Measurements from ENCODE around the gene HEPN1. TPM values are rescaled to one million over a fixed set of nuclear protein-coding genes. Genes with fewer than 3 reads are reported as not detected.
"Not testable (repeated sequence)": the region's sequence is repeated elsewhere in the genome, so short reads cannot be mapped to it uniquely, and the experiment has no call there.

HEPN1 gene
- total RNA-seq, 2 experiments from 2014 or later, result not detected

- Mint-ChIP-seq H3K27ac (no peak overlapping the region), H3K9me3 (no peaks in the 10 kb centered on the region), H3K36me3 (no peaks in the 10 kb centered on the region), H3K4me3 (no peak overlapping the region), H3K4me1 (peaks cover 2% of the 10 kb centered on the region), H3K27me3 (no peaks in the 10 kb centered on the region)
- DNase-seq, result no peak
These were observed 36.0 kb downstream of the HEPN1 start for GRCh38 chr11:124955035-124955434.

GRCh38 chr11:124961972-124962609, 43.0 kb downstream of the HEPN1 start:
- Mint-ChIP-seq H3K27me3 (no peaks in the 10 kb centered on the region), H3K36me3 (peaks cover 13% of the 10 kb centered on the region), H3K4me1 (no peaks in the 10 kb centered on the region), H3K27ac (no peak overlapping the region), H3K4me3 (no peak overlapping the region), H3K9me3 (no peaks in the 10 kb centered on the region)
- DNase-seq, result no peak

GRCh38 chr11:124968197-124968596, 49.1 kb downstream of the HEPN1 start:
- not testable (repeated sequence) for H3K27ac Mint-ChIP-seq, H3K4me1 Mint-ChIP-seq, H3K27me3 Mint-ChIP-seq, H3K9me3 Mint-ChIP-seq, H3K4me3 Mint-ChIP-seq, DNase-seq
- peaks cover 17% of the 10 kb centered on the region for H3K36me3 Mint-ChIP-seq

Other genes starting within 250 kb of the HEPN1 start
- 1 to 10 TPM; 4.5 to 6.9 TPM for gene SIAE, start 245.5 kb upstream of the HEPN1 start, total RNA-seq
- 1 to 10 TPM; 3.4 to 4.7 TPM for gene SPA17, start 245.3 kb upstream of the HEPN1 start, total RNA-seq
- gene NRGN, start 179.3 kb upstream of the HEPN1 start, total RNA-seq, result 1 to 10 TPM; 7.8 to 8.1 TPM
- under 1 TPM; 0.18 to 0.31 TPM for gene VSIG2, start 167.0 kb upstream of the HEPN1 start, total RNA-seq
- 1 to 10 TPM; 1.1 TPM for gene ESAM, start 157.0 kb upstream of the HEPN1 start, total RNA-seq
- gene MSANTD2, start 118.8 kb upstream of the HEPN1 start, total RNA-seq, result 1 to 10 TPM; 7.2 TPM
- gene ROBO3, start 53.8 kb upstream of the HEPN1 start, total RNA-seq, result 10 to 100 TPM; 17.9 to 23.7 TPM
- not detected for gene ROBO4, start 21.4 kb upstream of the HEPN1 start, total RNA-seq
- not detected for gene HEPACAM, start 16.8 kb downstream of the HEPN1 start, total RNA-seq
- 1 to 10 TPM; 4.3 to 4.5 TPM for gene CCDC15, start 35.0 kb downstream of the HEPN1 start, total RNA-seq
- under 1 TPM; 0.47 to 0.50 TPM for gene SLC37A2, start 144.1 kb downstream of the HEPN1 start, total RNA-seq
- 10 to 100 TPM; 16.6 to 18.1 TPM for gene TMEM218, start 192.4 kb downstream of the HEPN1 start, total RNA-seq
- not detected for gene PKNOX2, start 245.5 kb downstream of the HEPN1 start, total RNA-seq

Data from activated naive CD8-positive, alpha-beta T cell treated with anti-CD3 and anti-CD28 coated beads for 36 hours (primary cell).